CD4-positive, alpha-beta memory T cell (primary cell): Measurements from ENCODE around the gene USP6. TPM values are rescaled to one million over a fixed set of nuclear protein-coding genes. Genes with fewer than 3 reads are reported as not detected.
"Not testable (repeated sequence)": the region's sequence is repeated elsewhere in the genome, so short reads cannot be mapped to it uniquely, and the experiment has no call there.

ENCODE experiments used
- CTCF ChIA-PET: fragments of 350-600 bp; sonication (Branson Sonifier 250); formaldehyde crosslinking; loops from one replicate; lab custom pipeline; 2021; ENCODE audit warnings: inconsistent platforms; ENCODE audit not compliant: partially characterized antibody; lab: Charles Lee
- POLR2A ChIA-PET: fragments of 350-600 bp; sonication (Branson Sonifier 250); formaldehyde crosslinking; loops from one replicate; lab custom pipeline; 2021; ENCODE audit not compliant: partially characterized antibody; lab: Charles Lee
- DNase-seq, 5 donors: peaks; one replicate each; pipeline versions ENCODE4 v3.0.0 to v3.0.0-alpha.2; 2020 to 2022; ENCODE audit warnings: mixed read lengths in 1 of 5
- H3K27ac ChIP-seq: one replicate; pipeline ENCODE4 v1.7.0; 2013; ENCODE audit warnings: low read depth, low read length
- H3K27me3 ChIP-seq: 2 replicates; pipeline ENCODE4 v1.7.0; 2013; ENCODE audit warnings: mild to moderate bottlenecking, low read length, moderate library complexity; ENCODE audit not compliant: insufficient read depth
- H3K36me3 ChIP-seq: 2 replicates; pipeline ENCODE4 v1.7.0; 2013; ENCODE audit warnings: mild to moderate bottlenecking, low read length, moderate library complexity; ENCODE audit not compliant: insufficient read depth
- H3K4me1 ChIP-seq: 2 replicates; pipeline ENCODE4 v1.7.0; 2013; ENCODE audit warnings: mild to moderate bottlenecking, low read length, moderate library complexity; ENCODE audit not compliant: insufficient read depth
- H3K4me3 ChIP-seq, 2 donors: one replicate each; pipeline ENCODE4 v1.7.0; 2013; ENCODE audit warnings: low read length in 2 of 2, mild to moderate bottlenecking in 1 of 2
- H3K9me3 ChIP-seq, 2 donors: one replicate each; pipeline ENCODE4 v1.7.0; 2013; ENCODE audit warnings: low read length in 2 of 2, control low read depth in 1 of 2; ENCODE audit not compliant: control insufficient read depth in 1 of 2
- H3K27ac Mint-ChIP-seq, 7 donors: one replicate each; pipeline ENCODE4 v1.8.0; 2020 to 2021; ENCODE audit warnings: mixed read lengths in 7 of 7, mild to moderate bottlenecking in 6 of 7, inconsistent platforms in 3 of 7, moderate library complexity in 3 of 7
- H3K27me3 Mint-ChIP-seq, 2 donors: one replicate each; pipeline ENCODE4 v1.8.0; 2020 to 2021; ENCODE audit warnings: mixed read lengths in 2 of 2
- H3K36me3 Mint-ChIP-seq, 2 donors: one replicate each; pipeline ENCODE4 v1.8.0; 2020 to 2021; ENCODE audit warnings: mixed read lengths in 2 of 2, inconsistent platforms in 1 of 2, mild to moderate bottlenecking in 1 of 2
- H3K4me1 Mint-ChIP-seq, 4 donors: one replicate each; pipeline ENCODE4 v1.8.0; 2020 to 2021; ENCODE audit warnings: mixed read lengths in 4 of 4, mild to moderate bottlenecking in 1 of 4
- H3K4me3 Mint-ChIP-seq, 8 donors: one replicate each; pipeline ENCODE4 v1.8.0; 2020 to 2021; ENCODE audit warnings: mixed read lengths in 8 of 8, mild to moderate bottlenecking in 7 of 8, moderate library complexity in 6 of 8, inconsistent platforms in 3 of 8
- H3K9me3 Mint-ChIP-seq, 8 donors: one replicate each; pipeline ENCODE4 v1.8.0; 2020 to 2021; ENCODE audit warnings: mixed read lengths in 8 of 8, mild to moderate bottlenecking in 5 of 8, inconsistent platforms in 3 of 8, moderate library complexity in 1 of 8
- intact Hi-C: fragments of 100-400 bp; cut with micrococcal nuclease; formaldehyde crosslinking; loops from one replicate; pipeline ENCODE4 v1.15.1; 2023
- polyA plus RNA-seq, 2 donors: library from polyadenylated mRNA; unstranded; fragments of 300-500 nt; fragmentation: Illumina TruSeq; gene quantifications; one replicate each; pipeline ENCODE4 v1.2.3, GENCODE V29; 2021
- total RNA-seq, 2 experiments: library from RNA; stranded (reverse); gene quantifications; one replicate each; pipeline ENCODE4 v1.2.3, GENCODE V29; 2021

Gene USP6
- total and polyA plus RNA-seq, 4 experiments from 2014 or later, result 0.02 to 0.14 (median 0.02) TPM; not detected in 1

DNA sequence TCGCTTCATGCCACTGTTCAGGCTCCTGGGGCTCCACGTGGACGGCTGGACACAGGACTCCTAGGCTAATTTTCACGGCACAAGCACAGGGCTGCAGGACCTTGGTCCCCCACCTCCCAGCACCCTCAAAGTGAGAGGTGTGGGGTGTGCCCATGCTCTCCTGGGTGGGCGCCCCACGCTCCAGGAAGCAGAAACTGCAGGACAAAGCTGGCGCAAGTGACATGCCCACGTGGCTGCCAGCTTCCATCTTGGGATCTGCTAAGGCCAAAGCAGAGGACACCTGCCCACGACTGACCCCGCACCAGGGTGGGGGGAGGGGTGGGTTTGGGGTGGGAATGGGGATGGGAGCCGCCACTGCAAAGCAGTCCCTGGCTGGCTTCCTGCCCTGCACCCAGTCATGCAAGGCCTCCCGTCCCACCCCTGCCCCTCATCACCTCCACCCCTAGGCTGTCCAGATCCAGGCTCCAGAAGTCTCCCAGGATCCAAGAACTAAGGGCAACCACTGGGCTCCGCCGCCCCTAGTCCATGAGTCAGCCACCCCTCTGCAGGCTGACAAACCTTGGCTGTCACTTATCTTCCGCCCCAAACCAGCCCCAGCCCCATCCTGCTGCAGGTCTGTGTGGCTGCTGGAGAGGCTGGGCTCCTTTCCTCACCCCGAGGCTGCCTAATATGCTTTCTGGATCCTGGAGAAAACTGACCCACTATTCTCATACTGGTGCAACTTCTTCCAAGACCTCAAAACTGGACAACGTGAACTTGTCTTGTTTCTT lies 11.1 kb downstream of the USP6 start:
- peaks cover 22 to 33% of the 10 kb centered on the region in 2 donors for H3K27me3 Mint-ChIP-seq
- no peak overlapping the region for H3K27ac Mint-ChIP-seq
- Histone ChIP-seq H3K27me3 (no peaks in the 10 kb centered on the region), H3K4me1 (no peaks in the 10 kb centered on the region), H3K36me3 (no peaks in the 10 kb centered on the region), H3K27ac (no peak overlapping the region), H3K4me3 (no peak overlapping the region), H3K9me3 (no peaks in the 10 kb centered on the region)
- H3K36me3 Mint-ChIP-seq, result no peaks in the 10 kb centered on the region
- DNase-seq, result no peak
- POLR2A ChIA-PET, result no interaction called here
- CTCF ChIA-PET, result no interaction called here
- no peak overlapping the region for H3K4me3 Mint-ChIP-seq
- no peaks in the 10 kb centered on the region for H3K9me3 Mint-ChIP-seq
- intact Hi-C loops, result no loop called here
- H3K4me1 Mint-ChIP-seq, result peaks cover 0 to 3% (median 0%) of the 10 kb centered on the region in 4 donors

DNA sequence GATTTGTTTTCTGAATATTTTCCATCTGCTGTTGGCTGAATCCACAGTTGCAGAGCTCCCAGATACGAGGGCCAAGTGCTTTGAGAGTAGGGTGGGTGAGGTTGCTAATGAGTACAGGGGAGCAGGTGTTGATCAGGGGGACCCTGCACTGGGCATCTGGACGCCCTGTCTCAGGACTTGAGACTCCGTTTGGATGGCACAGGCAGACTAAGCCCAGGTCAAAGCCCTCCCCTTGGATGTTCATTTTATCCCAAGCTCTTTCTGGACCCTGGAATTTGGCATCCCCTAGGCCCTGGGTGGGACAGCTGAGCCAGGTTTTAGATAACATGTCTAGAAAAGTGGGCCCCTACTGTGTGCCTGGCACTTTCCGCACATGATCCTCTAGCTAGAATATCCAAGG lies 12.1 kb downstream of the USP6 start:
- POLR2A ChIA-PET, result no interaction called here
- CTCF ChIA-PET, result interaction anchor here (1.1 kb wide), 1 partner anchor 14 kb away, joined by 3 read pairs; no protein-coding TSS in a partner anchor
- no peak overlapping the region for H3K4me3 Mint-ChIP-seq
- H3K36me3 ChIP-seq, result no peaks in the 10 kb centered on the region
- no peak overlapping the region for H3K4me3 ChIP-seq
- H3K27ac ChIP-seq, result no peak overlapping the region
- no peak overlapping the region for H3K27ac Mint-ChIP-seq
- no peak for DNase-seq
- intact Hi-C loops, result no loop called here
- H3K4me1 ChIP-seq, result no peaks in the 10 kb centered on the region
- H3K27me3 Mint-ChIP-seq, result peaks cover 18 to 29% of the 10 kb centered on the region in 2 donors
- no peaks in the 10 kb centered on the region for H3K4me1 Mint-ChIP-seq
- no peaks in the 10 kb centered on the region for H3K27me3 ChIP-seq
- no peaks in the 10 kb centered on the region for H3K9me3 Mint-ChIP-seq
- H3K9me3 ChIP-seq, result no peaks in the 10 kb centered on the region
- no peaks in the 10 kb centered on the region for H3K36me3 Mint-ChIP-seq

DNA sequence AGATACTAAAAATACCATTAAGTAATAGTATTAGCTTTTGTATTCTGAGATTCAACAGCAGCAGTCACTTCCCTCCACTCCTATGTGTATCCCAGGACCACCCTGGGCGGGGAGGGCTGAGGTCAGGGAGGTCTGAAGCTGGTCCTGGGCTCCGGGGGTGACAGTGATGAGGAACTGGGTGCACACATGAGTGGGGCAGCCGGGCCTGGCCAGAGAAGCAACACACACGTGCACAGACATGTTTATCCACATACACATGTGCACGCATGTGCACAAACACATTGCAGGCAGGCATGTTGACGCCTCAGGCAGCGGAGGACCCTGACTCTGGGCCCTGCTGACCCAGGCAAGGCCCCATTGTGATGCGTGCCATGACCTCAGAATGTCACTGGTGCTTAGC lies 12.6 kb downstream of the USP6 start:
- H3K9me3 Mint-ChIP-seq, H3K36me3 Mint-ChIP-seq, H3K27me3 ChIP-seq, POLR2A ChIA-PET, H3K4me1 Mint-ChIP-seq, H3K36me3 ChIP-seq, H3K27ac Mint-ChIP-seq, H3K4me3 ChIP-seq, intact Hi-C loops, DNase-seq, H3K4me3 Mint-ChIP-seq, H3K27ac ChIP-seq, H3K4me1 ChIP-seq, H3K9me3 ChIP-seq: not testable (repeated sequence)
- H3K27me3 Mint-ChIP-seq, result peaks cover 18 to 29% of the 10 kb centered on the region in 2 donors
- CTCF ChIA-PET, result interaction anchor here (1.1 kb wide), 1 partner anchor 14 kb away, joined by 3 read pairs; no protein-coding TSS in a partner anchor

DNA sequence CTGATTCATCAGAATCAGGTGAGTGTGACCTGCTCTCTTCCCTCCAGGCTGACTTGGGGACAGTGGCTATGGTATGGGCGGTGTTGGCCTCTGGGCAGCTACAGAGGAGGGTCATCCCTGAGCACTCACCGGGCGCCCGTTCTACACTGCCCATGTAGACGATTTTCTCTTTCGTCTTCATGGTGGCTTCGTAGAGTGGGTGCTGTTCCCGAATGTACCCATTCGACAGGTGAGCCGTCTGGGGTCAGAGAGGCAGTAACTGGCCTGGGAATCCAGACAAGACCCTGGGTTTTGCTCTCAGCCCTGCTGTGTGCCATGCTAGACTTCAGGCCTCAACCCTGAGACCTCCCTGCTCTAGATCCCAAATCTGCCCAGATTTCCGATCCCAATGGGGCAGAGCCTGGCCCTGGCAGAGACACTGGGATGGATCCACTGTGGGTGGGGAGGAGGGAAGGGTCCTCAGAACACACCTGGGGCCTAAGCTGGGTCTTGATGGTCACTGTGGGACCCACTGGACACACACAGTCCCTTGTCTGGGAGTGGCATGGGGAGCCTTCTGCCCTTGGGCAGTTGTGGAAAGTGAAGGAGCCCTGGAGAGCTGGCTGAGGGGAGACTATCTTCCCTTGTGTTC lies 13.2 kb downstream of the USP6 start:
- Mint-ChIP-seq H3K27me3 (peaks cover 13 to 25% of the 10 kb centered on the region in 2 donors), H3K27ac (no peak overlapping the region), H3K4me3 (no peak overlapping the region), H3K9me3 (no peaks in the 10 kb centered on the region), H3K4me1 (no peaks in the 10 kb centered on the region), H3K36me3 (no peaks in the 10 kb centered on the region)
- ChIA-PET POLR2A (no interaction called here), CTCF (interaction anchor here (1.1 kb wide), 1 partner anchor 15 kb away, joined by 3 read pairs; no protein-coding TSS in a partner anchor)
- intact Hi-C loops, result no loop called here
- no peak overlapping the region for H3K27ac ChIP-seq
- H3K36me3 ChIP-seq, result no peaks in the 10 kb centered on the region
- no peak for DNase-seq
- no peak overlapping the region for H3K4me3 ChIP-seq
- no peaks in the 10 kb centered on the region for H3K9me3 ChIP-seq
- H3K27me3 ChIP-seq, result no peaks in the 10 kb centered on the region
- no peaks in the 10 kb centered on the region for H3K4me1 ChIP-seq

DNA sequence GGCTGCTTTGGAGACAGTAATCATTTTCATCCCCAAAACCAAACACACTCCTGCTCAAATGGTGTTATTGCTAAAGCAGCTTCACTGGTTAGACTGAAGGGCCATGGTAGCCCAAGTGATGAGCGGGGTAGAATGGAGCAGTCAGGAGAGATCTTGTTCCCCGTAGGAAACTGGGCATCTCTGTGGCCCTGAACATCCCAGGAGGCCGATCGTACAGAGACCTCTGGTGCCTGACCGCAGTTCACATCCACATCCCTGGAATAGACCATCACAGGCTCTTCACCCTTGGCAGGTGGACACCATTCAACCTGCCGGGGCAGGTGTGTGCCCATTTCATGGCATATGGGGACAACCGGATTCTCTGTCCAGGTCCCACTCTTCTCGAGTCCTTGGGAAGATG lies 13.9 kb downstream of the USP6 start:
- CTCF ChIA-PET, H3K9me3 ChIP-seq, POLR2A ChIA-PET, H3K36me3 Mint-ChIP-seq, H3K4me1 ChIP-seq, H3K4me1 Mint-ChIP-seq, H3K27ac Mint-ChIP-seq, DNase-seq, H3K27ac ChIP-seq, H3K36me3 ChIP-seq, H3K4me3 ChIP-seq, H3K4me3 Mint-ChIP-seq, intact Hi-C loops, H3K9me3 Mint-ChIP-seq, H3K27me3 ChIP-seq: not testable (repeated sequence)
- H3K27me3 Mint-ChIP-seq, result peaks cover 8 to 20% of the 10 kb centered on the region in 2 donors

DNA sequence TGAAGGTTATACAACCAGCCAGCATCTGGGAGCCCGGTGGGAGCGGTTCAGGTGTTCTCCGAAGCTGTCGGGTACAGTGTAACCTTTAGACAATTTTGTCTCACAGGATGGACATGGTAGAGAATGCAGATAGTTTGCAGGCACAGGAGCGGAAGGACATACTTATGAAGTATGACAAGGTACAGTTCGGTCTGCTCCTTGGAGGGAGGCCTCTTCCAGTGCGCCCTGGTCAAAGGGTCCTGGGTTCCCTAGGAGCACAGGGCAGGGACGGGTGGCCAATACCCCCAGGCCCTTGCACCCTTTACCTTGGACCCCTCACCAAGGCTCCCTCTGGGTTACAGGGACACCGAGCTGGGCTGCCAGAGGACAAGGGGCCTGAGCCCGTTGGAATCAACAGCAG lies 14.4 kb downstream of the USP6 start:
- H3K9me3 Mint-ChIP-seq, H3K9me3 ChIP-seq, H3K4me3 Mint-ChIP-seq, H3K4me3 ChIP-seq, CTCF ChIA-PET, POLR2A ChIA-PET, H3K27me3 ChIP-seq, H3K27ac ChIP-seq, DNase-seq, intact Hi-C loops, H3K4me1 Mint-ChIP-seq, H3K27ac Mint-ChIP-seq, H3K36me3 ChIP-seq, H3K4me1 ChIP-seq, H3K36me3 Mint-ChIP-seq: not testable (repeated sequence)
- H3K27me3 Mint-ChIP-seq, result peaks cover 5 to 17% of the 10 kb centered on the region in 2 donors

DNA sequence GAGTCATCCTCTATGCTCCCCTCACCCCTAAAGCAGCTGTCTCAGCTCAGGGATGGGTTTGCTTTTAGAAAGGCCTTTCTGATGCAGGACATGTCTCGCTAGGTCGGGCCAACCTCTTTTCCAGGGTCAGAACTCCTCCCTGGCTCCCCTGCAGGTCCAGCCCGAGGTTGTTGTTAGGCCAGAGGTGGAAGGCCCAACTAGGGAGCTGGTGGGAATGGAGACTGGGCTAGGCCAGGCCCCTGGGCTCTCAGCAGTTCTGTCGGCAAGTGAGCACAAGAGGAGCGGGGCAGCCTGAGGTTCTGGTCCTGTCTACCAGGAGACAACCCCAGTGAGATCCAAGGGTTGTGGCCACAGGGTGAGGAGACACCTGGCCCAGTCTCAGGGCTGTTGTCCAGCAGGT lies 14.9 kb downstream of the USP6 start:
- POLR2A ChIA-PET, result interaction anchor here (0.5 kb wide), 1 partner anchor 69 kb away, joined by 3 read pairs; no protein-coding TSS in a partner anchor
- H3K4me3 ChIP-seq, H3K4me1 Mint-ChIP-seq, H3K36me3 ChIP-seq, H3K9me3 ChIP-seq, H3K4me1 ChIP-seq, H3K36me3 Mint-ChIP-seq, H3K27me3 ChIP-seq, H3K4me3 Mint-ChIP-seq, intact Hi-C loops, CTCF ChIA-PET, DNase-seq, H3K27ac ChIP-seq, H3K9me3 Mint-ChIP-seq, H3K27ac Mint-ChIP-seq: not testable (repeated sequence)
- peaks cover 5 to 17% of the 10 kb centered on the region in 2 donors for H3K27me3 Mint-ChIP-seq
